Muscle layer of duodenum (tissue), 2 donors: Measurements from ENCODE around the gene TNFRSF12A.
A peak's percentile ranks its signal among the peaks of the same experiment; 100 is the strongest.

Experiments
- H3K27ac ChIP-seq: one replicate; pipeline ENCODE4 v1.7.0; 2013; ENCODE audit warnings: mild to moderate bottlenecking, low read length
- H3K27me3 ChIP-seq: one replicate; pipeline ENCODE4 v1.7.0; 2013; ENCODE audit warnings: low read depth, mild to moderate bottlenecking, control low read depth, low read length
- H3K36me3 ChIP-seq, 2 donors: one replicate each; pipeline ENCODE4 v1.7.0; 2013; ENCODE audit warnings: low read length in 2 of 2, control low read depth in 1 of 2, mild to moderate bottlenecking in 1 of 2; ENCODE audit not compliant: insufficient read depth in 2 of 2, control insufficient read depth in 1 of 2
- H3K4me1 ChIP-seq, 2 donors: one replicate each; pipeline ENCODE4 v1.7.0; 2013; ENCODE audit warnings: low read length in 2 of 2, mild to moderate bottlenecking in 2 of 2, control low read depth in 1 of 2, moderate library complexity in 1 of 2; ENCODE audit not compliant: insufficient read depth in 2 of 2, control insufficient read depth in 1 of 2
- H3K4me3 ChIP-seq, 2 donors: one replicate each; pipeline ENCODE4 v1.7.0; 2013; ENCODE audit warnings: low read length in 2 of 2, low read depth in 1 of 2, mild to moderate bottlenecking in 1 of 2
- H3K9me3 ChIP-seq, 2 donors: one replicate each; pipeline ENCODE4 v1.7.0; 2013; ENCODE audit warnings: low read length in 2 of 2, control low read depth in 1 of 2, mild to moderate bottlenecking in 1 of 2; ENCODE audit not compliant: control insufficient read depth in 1 of 2
- donor health status: healthy.

Gene TNFRSF12A

GRCh38 chr16:3056336-3057180 is 36.4 kb downstream of the TNFRSF12A start:
- H3K9me3 ChIP-seq = no peaks in the 10 kb centered on the region
- H3K27me3 ChIP-seq = no peaks in the 10 kb centered on the region
- no peak overlapping the region for H3K4me3 ChIP-seq
- no peaks in the 10 kb centered on the region for H3K36me3 ChIP-seq
- H3K4me1 ChIP-seq = peaks cover 0 to 20% of the 10 kb centered on the region in 2 donors
- H3K27ac ChIP-seq = no peak overlapping the region

GRCh38 chr16:3057181-3058138 is 37.3 kb downstream of the TNFRSF12A start:
- no peaks in the 10 kb centered on the region for H3K27me3 ChIP-seq
- no peaks in the 10 kb centered on the region for H3K36me3 ChIP-seq
- peak overlapping the region in 1 of 2 donors; percentile 79 for H3K4me3 ChIP-seq
- H3K9me3 ChIP-seq = no peaks in the 10 kb centered on the region
- H3K27ac ChIP-seq = no peak overlapping the region
- peaks cover 0 to 20% of the 10 kb centered on the region in 2 donors for H3K4me1 ChIP-seq

GRCh38 chr16:3058139-3059030 is 38.2 kb downstream of the TNFRSF12A start:
- Histone ChIP-seq H3K36me3 (no peaks in the 10 kb centered on the region), H3K4me1 (peaks cover 0 to 20% of the 10 kb centered on the region in 2 donors), H3K27ac (no peak overlapping the region), H3K4me3 (peak overlapping the region; percentile 37 to 79), H3K9me3 (no peaks in the 10 kb centered on the region), H3K27me3 (no peaks in the 10 kb centered on the region)

- peak overlapping the region; percentile 50 to 79 for H3K4me3 ChIP-seq
- H3K27ac ChIP-seq = peak overlapping the region; percentile 80
- H3K36me3 ChIP-seq = no peaks in the 10 kb centered on the region
- H3K9me3 ChIP-seq = no peaks in the 10 kb centered on the region
- no peaks in the 10 kb centered on the region for H3K27me3 ChIP-seq
- H3K4me1 ChIP-seq = peaks cover 0 to 20% of the 10 kb centered on the region in 2 donors
These were observed 39.0 kb downstream of the TNFRSF12A start for GRCh38 chr16:3059041-3059722.

GRCh38 chr16:3059723-3060242 is 39.6 kb downstream of the TNFRSF12A start:
- no peaks in the 10 kb centered on the region for H3K9me3 ChIP-seq
- H3K4me3 ChIP-seq = peak overlapping the region; percentile 50 to 79
- peaks cover 0 to 23% of the 10 kb centered on the region in 2 donors for H3K4me1 ChIP-seq
- peak overlapping the region; percentile 80 for H3K27ac ChIP-seq
- H3K27me3 ChIP-seq = no peaks in the 10 kb centered on the region
- no peaks in the 10 kb centered on the region for H3K36me3 ChIP-seq

- H3K27ac ChIP-seq = no peak overlapping the region
- H3K27me3 ChIP-seq = no peaks in the 10 kb centered on the region
- H3K4me3 ChIP-seq = no peak overlapping the region
- no peaks in the 10 kb centered on the region for H3K9me3 ChIP-seq
- peaks cover 0 to 22% of the 10 kb centered on the region in 2 donors for H3K4me1 ChIP-seq
- no peaks in the 10 kb centered on the region for H3K36me3 ChIP-seq
These were observed 40.4 kb downstream of the TNFRSF12A start for GRCh38 chr16:3060339-3061127.

GRCh38 chr16:3062553-3062952 is 42.4 kb downstream of the TNFRSF12A start:
- H3K27me3 ChIP-seq = no peaks in the 10 kb centered on the region
- no peaks in the 10 kb centered on the region for H3K9me3 ChIP-seq
- no peaks in the 10 kb centered on the region for H3K36me3 ChIP-seq
- no peak overlapping the region for H3K27ac ChIP-seq
- H3K4me1 ChIP-seq = peaks cover 0 to 22% of the 10 kb centered on the region in 2 donors
- H3K4me3 ChIP-seq = no peak overlapping the region

- H3K4me3 ChIP-seq = no peak overlapping the region
- peaks cover 0 to 12% of the 10 kb centered on the region in 2 donors for H3K4me1 ChIP-seq
- H3K9me3 ChIP-seq = no peaks in the 10 kb centered on the region
- H3K36me3 ChIP-seq = no peaks in the 10 kb centered on the region
- no peaks in the 10 kb centered on the region for H3K27me3 ChIP-seq
- no peak overlapping the region for H3K27ac ChIP-seq
These were observed 43.6 kb downstream of the TNFRSF12A start for GRCh38 chr16:3063625-3064386.

GRCh38 chr16:3065069-3065741 is 45.0 kb downstream of the TNFRSF12A start, which contains the start of gene IL32:
Gene IL32 (plus strand): TSS chr16:3065640. CDS start chr16:3065812, 172 bp downstream.
- H3K4me1 ChIP-seq = peaks cover 0 to 6% of the 10 kb centered on the region in 2 donors
- H3K4me3 ChIP-seq = peak within 1 kb of the TSS; percentile 48 to 78
- H3K27me3 ChIP-seq = no peaks in the 10 kb centered on the region
- H3K36me3 ChIP-seq = no peaks in the 10 kb centered on the region
- peak within 1 kb of the TSS; percentile 87 for H3K27ac ChIP-seq
- H3K9me3 ChIP-seq = no peaks in the 10 kb centered on the region
